ENCODE measurements around the gene PPP1R12A.
"Not testable (repeated sequence)": the region's sequence is repeated elsewhere in the genome, so short reads cannot be mapped to it uniquely, and the experiment has no call there.

Gene PPP1R12A

GRCh38 chr12:79935021-79935623, at the start of gene PPP1R12A:
TSS of gene PPP1R12A (minus strand) at chr12:79935097. CDS start at chr12:79934931, 166 bp downstream.
- peak; percentile 95 for DNase-seq (ENCODE audit: low spot score)

- DNase-seq (ENCODE audit: low spot score), result no peak
These were observed 49.2 kb upstream of the PPP1R12A start for GRCh38 chr12:79983986-79984620.

- no peak for DNase-seq (ENCODE audit: low spot score)
These were observed 48.6 kb upstream of the PPP1R12A start for GRCh38 chr12:79983492-79983891.

GRCh38 chr12:79982086-79983062, 47.5 kb upstream of the PPP1R12A start:
- no peak for DNase-seq (ENCODE audit: low spot score)

- no peak for DNase-seq (ENCODE audit: low spot score)
These were observed 43.8 kb upstream of the PPP1R12A start for GRCh38 chr12:79978692-79979091.

- not testable (repeated sequence) for DNase-seq (ENCODE audit: low spot score)
These were observed 43.1 kb upstream of the PPP1R12A start for GRCh38 chr12:79977856-79978460.

- DNase-seq (ENCODE audit: low spot score), result no peak
These were observed 40.2 kb upstream of the PPP1R12A start for GRCh38 chr12:79975143-79975542.

GRCh38 chr12:79973801-79974200, 38.9 kb upstream of the PPP1R12A start:
- no peak for DNase-seq (ENCODE audit: low spot score)

- no peak for DNase-seq (ENCODE audit: low spot score)
These were observed 29.3 kb upstream of the PPP1R12A start for GRCh38 chr12:79964100-79964627.

GRCh38 chr12:79961411-79961810, 26.5 kb upstream of the PPP1R12A start:
- no peak for DNase-seq (ENCODE audit: low spot score)

GRCh38 chr12:79959484-79959883, 24.6 kb upstream of the PPP1R12A start:
- DNase-seq (ENCODE audit: low spot score), result no peak

GRCh38 chr12:79956896-79957295, 22.0 kb upstream of the PPP1R12A start:
- DNase-seq (ENCODE audit: low spot score), result no peak

- no peak for DNase-seq (ENCODE audit: low spot score)
These were observed 20.7 kb upstream of the PPP1R12A start for GRCh38 chr12:79955561-79955960.

- no peak for DNase-seq (ENCODE audit: low spot score)
These were observed 19.2 kb upstream of the PPP1R12A start for GRCh38 chr12:79954037-79954610.

GRCh38 chr12:79949098-79949497, 14.2 kb upstream of the PPP1R12A start:
- no peak for DNase-seq (ENCODE audit: low spot score)

GRCh38 chr12:79945433-79945832, 10.5 kb upstream of the PPP1R12A start:
- DNase-seq (ENCODE audit: low spot score), result no peak

GRCh38 chr12:79944565-79944964, 9.7 kb upstream of the PPP1R12A start:
- DNase-seq (ENCODE audit: low spot score), result no peak

GRCh38 chr12:79942846-79943245, 7.9 kb upstream of the PPP1R12A start:
- DNase-seq (ENCODE audit: low spot score), result not testable (repeated sequence)

- DNase-seq (ENCODE audit: low spot score), result no peak
These were observed 4.9 kb upstream of the PPP1R12A start for GRCh38 chr12:79939728-79940310.

GRCh38 chr12:79938843-79939242, 3.9 kb upstream of the PPP1R12A start:
- no peak for DNase-seq (ENCODE audit: low spot score)

- DNase-seq (ENCODE audit: low spot score), result no peak
These were observed 1.8 kb upstream of the PPP1R12A start for GRCh38 chr12:79936670-79937069.

Data from CD4-positive, alpha-beta T cell treated with Interleukin-2 at 100 ng/mL for 4 hours (primary cell).